ENCODE data around the gene CREB3L2. TPM values are rescaled to one million over a fixed set of nuclear protein-coding genes. Genes with fewer than 3 reads are reported as not detected.

CREB3L2 gene
- total RNA-seq, 1 experiment from 2014 or later: 4.1 TPM

GRCh38 chr7:137873524-137873923 lies 128.4 kb downstream of the CREB3L2 start:
- in situ Hi-C loops (cut with HindIII; ENCODE audit: low sequenced_read_pairs): no loop called here
- DNase-seq (ENCODE audit: low spot score): no peak

GRCh38 chr7:137871170-137871915 lies 130.5 kb downstream of the CREB3L2 start:
- DNase-seq (ENCODE audit: low spot score): no peak
- in situ Hi-C loops (cut with HindIII; ENCODE audit: low sequenced_read_pairs): no loop called here

- in situ Hi-C loops (cut with HindIII; ENCODE audit: low sequenced_read_pairs): no loop called here
Measured at GRCh38 chr7:137870684-137871083, 131.2 kb downstream of the CREB3L2 start.

GRCh38 chr7:137870078-137870477 lies 131.8 kb downstream of the CREB3L2 start:
- in situ Hi-C loops (cut with HindIII; ENCODE audit: low sequenced_read_pairs): no loop called here
- DNase-seq (ENCODE audit: low spot score): no peak

More at GRCh38 chr7:137870684-137871083, 131.2 kb downstream of the CREB3L2 start:
- no peak for DNase-seq (ENCODE audit: low spot score)

- in situ Hi-C loops (cut with HindIII; ENCODE audit: low sequenced_read_pairs): no loop called here
- DNase-seq (ENCODE audit: low spot score): no peak
Measured at GRCh38 chr7:137869260-137869659, 132.6 kb downstream of the CREB3L2 start.

- in situ Hi-C loops (cut with HindIII; ENCODE audit: low sequenced_read_pairs): no loop called here
- DNase-seq (ENCODE audit: low spot score): no peak
Measured at GRCh38 chr7:137867289-137867688, 134.6 kb downstream of the CREB3L2 start.

- in situ Hi-C loops (cut with HindIII; ENCODE audit: low sequenced_read_pairs): no loop called here
- no peak for DNase-seq (ENCODE audit: low spot score)
Measured at GRCh38 chr7:137865764-137866163, 136.1 kb downstream of the CREB3L2 start.

GRCh38 chr7:137862964-137863363 lies 138.9 kb downstream of the CREB3L2 start:
- no peak for DNase-seq (ENCODE audit: low spot score)
- in situ Hi-C loops (cut with HindIII; ENCODE audit: low sequenced_read_pairs): no loop called here

- in situ Hi-C loops (cut with HindIII; ENCODE audit: low sequenced_read_pairs): no loop called here
- no peak for DNase-seq (ENCODE audit: low spot score)
Measured at GRCh38 chr7:137862358-137862757, 139.5 kb downstream of the CREB3L2 start.

GRCh38 chr7:137860542-137860941 lies 141.3 kb downstream of the CREB3L2 start:
- DNase-seq (ENCODE audit: low spot score): no peak
- in situ Hi-C loops (cut with HindIII; ENCODE audit: low sequenced_read_pairs): no loop called here

- DNase-seq (ENCODE audit: low spot score): no peak
- in situ Hi-C loops (cut with HindIII; ENCODE audit: low sequenced_read_pairs): no loop called here
Measured at GRCh38 chr7:137853053-137853452, 148.8 kb downstream of the CREB3L2 start.

- DNase-seq (ENCODE audit: low spot score): no peak
- in situ Hi-C loops (cut with HindIII; ENCODE audit: low sequenced_read_pairs): no loop called here
Measured at GRCh38 chr7:137852108-137852507, 149.8 kb downstream of the CREB3L2 start.

GRCh38 chr7:137850972-137851945 lies 150.6 kb downstream of the CREB3L2 start:
- DNase-seq (ENCODE audit: low spot score): no peak
- in situ Hi-C loops (cut with HindIII; ENCODE audit: low sequenced_read_pairs): no loop called here

- no peak for DNase-seq (ENCODE audit: low spot score)
- in situ Hi-C loops (cut with HindIII; ENCODE audit: low sequenced_read_pairs): no loop called here
Measured at GRCh38 chr7:137850571-137850970, 151.3 kb downstream of the CREB3L2 start.

- peak; percentile 20 for DNase-seq (ENCODE audit: low spot score)
- in situ Hi-C loops (cut with HindIII; ENCODE audit: low sequenced_read_pairs): no loop called here
Measured at GRCh38 chr7:137848095-137848494, 153.8 kb downstream of the CREB3L2 start.

GRCh38 chr7:137847568-137848050 lies 154.3 kb downstream of the CREB3L2 start:
- in situ Hi-C loops (cut with HindIII; ENCODE audit: low sequenced_read_pairs): no loop called here
- peak; percentile 46 for DNase-seq (ENCODE audit: low spot score)

GRCh38 chr7:137846827-137847567 lies 154.9 kb downstream of the CREB3L2 start, which contains the start of gene DGKI:
TSS of gene DGKI (minus strand) at chr7:137846974.
- in situ Hi-C loops (cut with HindIII; ENCODE audit: low sequenced_read_pairs): no loop called here
- peak; percentile 85 for DNase-seq (ENCODE audit: low spot score)

- in situ Hi-C loops (cut with HindIII; ENCODE audit: low sequenced_read_pairs): no loop called here
- no peak for DNase-seq (ENCODE audit: low spot score)
Measured at GRCh38 chr7:137846549-137846826, 155.4 kb downstream of the CREB3L2 start.

- in situ Hi-C loops (cut with HindIII; ENCODE audit: low sequenced_read_pairs): no loop called here
- DNase-seq (ENCODE audit: low spot score): peak; percentile 20
Measured at GRCh38 chr7:137844677-137845425, 157.0 kb downstream of the CREB3L2 start.

All from G401 (cell line).